ENCODE measurements around the gene SLC6A7.

DNA sequence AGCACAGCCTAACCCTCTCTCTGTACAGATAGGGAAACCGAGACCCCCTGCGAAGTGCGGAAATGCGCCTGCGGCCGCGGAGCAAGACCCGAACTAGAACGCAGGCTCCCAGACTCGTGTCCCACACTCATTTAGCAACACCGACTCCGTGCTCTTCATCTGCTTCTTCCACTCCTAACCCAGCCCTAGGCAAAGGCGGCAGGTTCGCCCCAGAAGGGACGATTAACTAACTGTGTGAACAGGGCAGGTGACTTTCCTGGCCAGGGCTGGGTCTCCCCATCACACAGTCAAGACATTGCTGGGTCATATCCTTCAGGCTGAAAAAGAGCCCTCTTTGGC is 22.4 kb upstream of the SLC6A7 start:
- TF ChIP-seq, protein P1, sequence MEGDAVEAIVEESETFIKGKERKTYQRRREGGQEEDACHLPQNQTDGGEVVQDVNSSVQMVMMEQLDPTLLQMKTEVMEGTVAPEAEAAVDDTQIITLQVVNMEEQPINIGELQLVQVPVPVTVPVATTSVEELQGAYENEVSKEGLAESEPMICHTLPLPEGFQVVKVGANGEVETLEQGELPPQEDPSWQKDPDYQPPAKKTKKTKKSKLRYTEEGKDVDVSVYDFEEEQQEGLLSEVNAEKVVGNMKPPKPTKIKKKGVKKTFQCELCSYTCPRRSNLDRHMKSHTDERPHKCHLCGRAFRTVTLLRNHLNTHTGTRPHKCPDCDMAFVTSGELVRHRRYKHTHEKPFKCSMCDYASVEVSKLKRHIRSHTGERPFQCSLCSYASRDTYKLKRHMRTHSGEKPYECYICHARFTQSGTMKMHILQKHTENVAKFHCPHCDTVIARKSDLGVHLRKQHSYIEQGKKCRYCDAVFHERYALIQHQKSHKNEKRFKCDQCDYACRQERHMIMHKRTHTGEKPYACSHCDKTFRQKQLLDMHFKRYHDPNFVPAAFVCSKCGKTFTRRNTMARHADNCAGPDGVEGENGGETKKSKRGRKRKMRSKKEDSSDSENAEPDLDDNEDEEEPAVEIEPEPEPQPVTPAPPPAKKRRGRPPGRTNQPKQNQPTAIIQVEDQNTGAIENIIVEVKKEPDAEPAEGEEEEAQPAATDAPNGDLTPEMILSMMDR (IDR thresholded peaks at IDR 0.05 in 4 of 5, conservative IDR thresholded peaks at IDR 0.05 in 1 of 5) = no peak
- TF ChIP-seq POLR2A (IDR thresholded peaks at IDR 0.05) = no peak

Data from gastrocnemius medialis (tissue), 4 donors.